GM21526 (cell line): ENCODE measurements around the gene ERBB2.
A peak's percentile ranks its signal among the peaks of the same experiment; 100 is the strongest.
"Not testable (repeated sequence)": the region's sequence is repeated elsewhere in the genome, so short reads cannot be mapped to it uniquely, and the experiment has no call there.

Source experiments
- ATAC-seq: cut with Tn5 transposase; IDR thresholded peaks from one replicate; pipeline ENCODE4 v1.9.1; 2021; ENCODE audit warnings: moderate library complexity; ENCODE audit not compliant: unreplicated experiment, low FRiP score

ERBB2 gene

GRCh38 chr17:39676198-39676819 is 23.6 kb upstream of the ERBB2 start:
- no peak for ATAC-seq

DNA sequence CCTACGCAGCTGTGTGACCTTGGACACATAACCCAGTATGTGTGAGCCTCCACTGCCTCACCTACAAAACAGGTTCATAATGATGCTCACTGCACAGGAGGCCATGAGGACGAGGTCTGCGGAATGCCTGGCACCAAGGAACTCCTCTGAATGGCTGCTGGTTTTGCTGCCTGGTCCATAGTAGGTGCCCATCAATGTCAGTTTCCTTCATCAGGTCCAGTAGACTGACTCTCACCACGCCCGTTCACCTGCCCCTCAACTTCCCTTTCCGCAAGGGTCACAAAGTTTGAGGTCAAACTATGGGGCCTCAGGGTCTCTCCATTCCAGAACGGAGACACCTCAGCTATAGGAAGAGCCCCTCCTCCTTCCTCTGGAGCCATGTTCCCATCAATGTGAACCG is 22.8 kb upstream of the ERBB2 start:
- no peak for ATAC-seq

DNA sequence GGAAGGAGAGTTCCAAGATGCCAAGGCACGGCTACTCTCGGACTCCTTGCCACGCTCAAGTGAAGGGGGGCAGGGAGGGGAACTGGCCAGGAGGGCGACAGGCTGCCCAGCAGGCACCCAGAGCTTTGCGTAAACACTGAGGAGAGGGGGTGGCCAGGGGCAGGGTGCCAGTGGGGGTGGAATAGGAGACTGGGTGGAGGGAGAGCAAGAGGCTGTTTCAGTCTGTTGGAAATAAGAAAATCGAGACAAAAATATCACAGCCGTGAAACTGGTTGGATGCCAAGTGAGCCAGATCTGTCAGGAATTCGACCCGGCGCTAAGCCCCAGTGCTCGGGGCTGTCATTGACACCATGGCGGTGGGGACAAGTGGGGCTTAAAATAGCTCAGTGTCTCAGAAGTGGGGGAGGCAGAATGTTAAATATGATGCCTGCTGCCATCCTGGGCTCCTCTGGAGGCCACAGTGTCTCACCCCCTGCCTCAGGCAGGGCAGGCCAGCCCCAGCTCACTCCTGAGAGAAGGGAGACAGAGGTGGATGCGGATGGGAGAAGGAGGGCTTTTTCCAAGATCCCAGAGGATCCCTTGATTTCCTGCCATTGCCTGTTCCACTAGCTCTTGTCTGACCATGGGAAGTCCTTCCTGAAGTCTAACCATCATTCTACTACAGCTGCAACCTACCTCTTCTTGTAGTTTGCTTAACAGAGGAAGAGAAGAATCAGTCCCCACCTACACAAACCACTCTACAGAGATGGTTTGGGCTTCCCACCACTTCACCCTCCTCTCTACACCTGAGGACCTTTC is 22.1 kb upstream of the ERBB2 start:
- no peak for ATAC-seq

DNA sequence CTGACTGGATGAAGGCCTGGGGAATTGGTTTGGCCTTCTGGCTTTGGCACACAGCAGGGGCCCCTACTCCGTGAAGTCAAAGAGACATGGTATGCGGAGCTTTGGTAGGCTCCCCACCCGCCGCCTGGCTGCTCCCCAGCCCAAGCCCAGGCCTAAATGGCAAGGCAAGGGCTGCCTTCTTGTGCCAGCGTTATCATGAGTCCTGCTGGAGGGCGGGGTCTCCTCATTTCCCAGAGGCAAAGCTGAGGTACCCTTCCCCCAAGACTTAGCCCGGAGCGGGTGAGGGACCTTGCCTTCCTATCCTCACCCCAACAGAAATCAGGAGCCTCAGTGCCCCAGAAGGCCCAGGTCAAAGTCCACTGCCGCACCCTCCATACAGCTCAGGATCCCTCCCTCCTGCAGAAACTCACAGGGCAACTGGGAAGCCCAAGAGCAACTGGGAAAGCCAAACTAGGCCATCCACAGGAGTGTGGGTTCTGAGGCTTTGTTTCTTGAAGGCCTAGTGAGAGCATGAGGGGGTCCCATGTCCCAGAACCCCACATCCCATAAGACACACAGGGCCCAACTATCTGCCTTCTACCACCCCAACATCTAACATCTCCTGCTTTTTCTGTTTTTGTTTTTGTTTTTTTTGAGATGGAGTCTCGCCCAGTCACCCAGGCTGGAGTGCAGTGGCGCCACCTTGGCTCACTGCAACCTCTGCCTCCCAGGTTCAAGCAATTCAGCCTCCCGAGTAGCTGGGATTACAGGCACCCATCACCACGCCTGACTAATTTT is 21.3 kb upstream of the ERBB2 start:
- ATAC-seq, result no peak

DNA sequence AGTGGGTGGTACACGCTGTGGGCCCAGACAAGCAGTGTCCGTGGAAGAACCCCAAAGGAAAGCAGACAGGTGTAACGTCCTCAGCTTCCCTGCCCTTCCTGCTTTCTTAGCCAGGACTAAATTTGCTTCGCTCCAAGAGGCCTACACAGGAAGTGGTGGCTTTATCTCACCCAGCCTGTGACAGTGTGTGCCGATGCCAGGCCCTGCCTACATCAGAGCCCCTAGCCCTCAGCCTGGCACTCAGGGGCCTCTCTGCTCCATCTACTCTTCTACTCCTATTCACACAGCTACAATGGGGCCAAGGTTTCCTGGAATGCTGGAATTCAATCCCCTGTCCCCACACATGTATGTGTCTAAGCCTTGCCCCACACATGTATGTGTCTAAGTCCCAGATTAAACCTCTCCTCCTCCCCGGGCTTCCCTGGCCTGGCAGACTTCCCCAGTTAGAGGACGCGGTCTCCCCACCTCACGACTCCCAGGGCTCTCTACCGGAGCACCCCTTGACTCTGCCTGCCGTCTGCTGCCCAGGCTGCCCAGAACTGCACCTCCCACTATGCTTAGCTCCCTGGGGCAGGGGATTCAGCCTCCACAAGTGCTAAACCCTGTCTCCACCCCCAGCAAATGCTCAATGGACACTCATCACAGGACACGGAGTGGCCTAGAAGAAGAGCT is 20.2 kb upstream of the ERBB2 start:
- ATAC-seq, result no peak

DNA sequence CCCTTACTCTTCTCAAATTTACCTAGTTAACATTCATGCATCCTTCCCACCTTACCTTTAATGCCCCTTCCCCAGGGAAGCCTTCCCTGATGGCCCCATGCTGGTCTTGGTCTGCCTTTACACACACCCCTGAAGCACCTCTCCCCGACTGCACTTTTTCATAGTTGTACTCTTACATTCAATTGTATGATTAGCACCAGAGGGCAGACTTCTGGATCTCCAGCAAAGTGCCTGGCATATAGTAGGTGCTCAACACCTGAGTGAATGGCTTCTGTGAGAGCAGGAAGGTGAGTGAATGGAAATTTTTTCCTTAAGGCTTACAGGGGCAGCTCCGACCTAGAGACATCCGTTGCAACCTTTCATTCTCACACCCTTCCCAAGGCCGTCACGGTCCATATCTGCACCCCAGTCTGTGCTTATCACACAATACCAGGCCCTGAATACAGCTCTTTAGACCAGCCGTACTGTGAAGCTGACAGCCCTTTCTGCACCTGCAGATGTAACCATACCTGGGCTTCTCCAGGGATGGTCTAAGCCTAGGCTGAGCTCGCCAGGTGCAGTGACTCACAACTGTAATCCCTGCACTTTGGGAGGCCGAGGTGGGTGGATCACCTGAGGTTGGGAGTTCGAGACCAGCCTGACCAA is 16.4 kb upstream of the ERBB2 start:
- no peak for ATAC-seq

GRCh38 chr17:39684369-39685192 is 15.3 kb upstream of the ERBB2 start:
- no peak for ATAC-seq

- ATAC-seq, result no peak
These were observed 12.7 kb upstream of the ERBB2 start for GRCh38 chr17:39687101-39687545.

GRCh38 chr17:39687546-39688474 is 12.1 kb upstream of the ERBB2 start, which contains the start of gene PGAP3:
Gene PGAP3, minus strand, starts transcription at chr17:39688057. Its CDS starts 43 bp downstream, at chr17:39688014.
- ATAC-seq, result peak; percentile 70

DNA sequence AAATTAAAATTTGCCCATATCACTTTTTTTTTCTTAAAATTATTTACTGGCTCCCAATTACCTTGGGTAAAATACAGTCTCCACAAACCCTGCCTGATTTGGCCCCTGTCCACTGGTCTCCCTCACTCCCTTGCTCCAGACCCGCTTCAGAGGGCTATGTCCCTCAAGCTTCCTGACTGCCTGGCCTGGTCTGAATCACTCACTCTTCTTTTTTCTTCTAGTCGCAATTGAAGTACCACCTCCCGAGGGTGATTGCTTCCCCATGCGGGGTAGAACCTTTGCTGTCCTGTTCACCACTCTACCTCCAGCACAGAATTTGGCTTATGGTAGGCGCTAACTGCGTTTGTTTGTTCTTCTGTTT is 11.4 kb upstream of the ERBB2 start:
- ATAC-seq, result no peak

GRCh38 chr17:39688945-39689344 is 10.9 kb upstream of the ERBB2 start:
- ATAC-seq, result no peak

DNA sequence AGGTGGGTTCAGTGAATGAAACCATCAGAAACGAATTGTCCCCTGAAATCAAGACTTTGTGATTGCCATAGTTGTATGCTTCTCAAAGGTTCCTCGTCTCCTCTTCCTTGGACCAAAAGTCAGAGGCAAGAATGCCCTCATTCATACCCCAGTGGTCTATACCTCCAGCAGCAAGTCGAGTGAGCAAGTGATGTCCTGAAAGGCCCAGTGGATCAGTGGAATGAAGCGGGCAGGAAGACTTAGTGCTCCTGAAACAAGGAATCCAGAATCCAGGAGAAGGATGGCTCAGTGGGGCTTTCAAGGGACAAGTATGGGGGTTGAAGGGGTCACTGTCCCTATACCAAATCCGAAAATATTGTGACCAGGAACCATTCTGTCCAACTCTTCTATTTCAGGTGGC is 5.3 kb upstream of the ERBB2 start:
- no peak for ATAC-seq

GRCh38 chr17:39695089-39695474 is 4.8 kb upstream of the ERBB2 start:
- ATAC-seq, result no peak

GRCh38 chr17:39696731-39697130 is 3.1 kb upstream of the ERBB2 start:
- no peak for ATAC-seq

GRCh38 chr17:39697961-39698360 is 1.9 kb upstream of the ERBB2 start:
- ATAC-seq, result no peak

DNA sequence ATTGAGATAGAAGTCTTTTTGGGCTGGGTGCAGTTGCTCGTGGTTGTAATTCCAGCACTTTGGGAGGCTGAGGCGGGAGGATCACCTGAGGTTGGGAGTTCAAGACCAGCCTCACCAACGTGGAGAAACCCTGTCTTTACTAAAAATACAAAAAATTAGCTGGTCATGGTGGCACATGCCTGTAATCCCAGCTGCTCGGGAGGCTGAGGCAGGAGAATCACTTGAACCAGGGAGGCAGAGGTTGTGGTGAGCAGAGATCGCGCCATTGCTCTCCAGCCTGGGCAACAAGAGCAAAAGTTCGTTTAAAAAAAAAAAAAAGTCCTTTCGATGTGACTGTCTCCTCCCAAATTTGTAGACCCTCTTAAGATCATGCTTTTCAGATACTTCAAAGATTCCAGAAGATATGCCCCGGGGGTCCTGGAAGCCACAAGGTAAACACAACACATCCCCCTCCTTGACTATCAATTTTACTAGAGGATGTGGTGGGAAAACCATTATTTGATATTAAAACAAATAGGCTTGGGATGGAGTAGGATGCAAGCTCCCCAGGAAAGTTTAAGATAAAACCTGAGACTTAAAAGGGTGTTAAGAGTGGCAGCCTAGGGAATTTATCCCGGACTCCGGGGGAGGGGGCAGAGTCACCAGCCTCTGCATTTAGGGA is 577 bp upstream of the ERBB2 start:
- ATAC-seq, result not testable (repeated sequence)

GRCh38 chr17:39700148-39700987 is 504 bp downstream of the ERBB2 start:
- ATAC-seq, result no peak
